ENCODE measurements around the gene MACROH2A2. TPM values are rescaled to one million over a fixed set of nuclear protein-coding genes. Genes with fewer than 3 reads are reported as not detected.
"Not testable (repeated sequence)": the region's sequence is repeated elsewhere in the genome, so short reads cannot be mapped to it uniquely, and the experiment has no call there.

The MACROH2A2 gene
- total RNA-seq, 2 donors from 2014 or later: 15.1 to 22.1 TPM

- no peak for DNase-seq
- intact Hi-C loops (cut with DNase I): no loop called here
- Histone ChIP-seq H3K4me1 (no peaks in the 10 kb centered on the region), H3K36me3 (no peaks in the 10 kb centered on the region), H3K27me3 (no peaks in the 10 kb centered on the region), H3K4me3 (no peak overlapping the region), H3K9ac (ENCODE audit: low read depth in 2 of 2, low read length in 2 of 2) (no peak overlapping the region), H3K27ac (no peak overlapping the region), H3K9me3 (no peaks in the 10 kb centered on the region)
- TF ChIP-seq CTCF (IDR thresholded peaks at IDR 0.05): no peak
Observed at GRCh38 chr10:70035531-70035930, 17.1 kb upstream of the MACROH2A2 start.

DNA sequence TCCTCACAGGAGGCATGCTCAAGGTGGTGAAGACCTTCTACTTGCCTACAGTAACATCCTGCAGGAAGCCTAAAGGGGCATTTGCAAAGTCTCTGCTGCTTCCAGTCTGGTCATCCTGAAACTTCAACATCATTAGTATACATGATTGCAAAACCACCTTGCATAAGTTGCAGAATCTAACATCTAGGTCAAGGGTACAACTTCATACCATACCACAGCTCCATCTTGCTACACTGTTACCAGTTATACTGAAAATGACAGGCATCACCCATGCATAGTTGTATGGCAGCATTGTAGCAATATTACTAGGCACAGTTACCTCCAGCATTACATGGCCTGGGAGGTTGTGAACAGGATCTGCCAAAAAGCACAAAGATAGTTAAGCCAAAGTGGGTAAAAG lies 13.7 kb upstream of the MACROH2A2 start:
- Histone ChIP-seq H3K27ac (no peak overlapping the region), H3K9me3 (no peaks in the 10 kb centered on the region), H3K4me3 (no peak overlapping the region), H3K9ac (ENCODE audit: low read depth in 2 of 2, low read length in 2 of 2) (no peak overlapping the region), H3K4me1 (no peaks in the 10 kb centered on the region), H3K36me3 (no peaks in the 10 kb centered on the region), H3K27me3 (no peaks in the 10 kb centered on the region)
- no peak for TF ChIP-seq CTCF (IDR thresholded peaks at IDR 0.05)
- DNase-seq: no peak
- intact Hi-C loops (cut with DNase I): no loop called here

GRCh38 chr10:70041016-70041415 lies 11.6 kb upstream of the MACROH2A2 start:
- TF ChIP-seq CTCF (IDR thresholded peaks at IDR 0.05): no peak
- H3K27ac ChIP-seq: no peak overlapping the region
- no peaks in the 10 kb centered on the region for H3K4me1 ChIP-seq
- H3K9ac ChIP-seq (ENCODE audit: low read depth in 2 of 2, low read length in 2 of 2): no peak overlapping the region
- H3K9me3 ChIP-seq: no peaks in the 10 kb centered on the region
- no peaks in the 10 kb centered on the region for H3K36me3 ChIP-seq
- DNase-seq: no peak
- H3K4me3 ChIP-seq: no peak overlapping the region
- intact Hi-C loops (cut with DNase I): no loop called here
- no peaks in the 10 kb centered on the region for H3K27me3 ChIP-seq

DNA sequence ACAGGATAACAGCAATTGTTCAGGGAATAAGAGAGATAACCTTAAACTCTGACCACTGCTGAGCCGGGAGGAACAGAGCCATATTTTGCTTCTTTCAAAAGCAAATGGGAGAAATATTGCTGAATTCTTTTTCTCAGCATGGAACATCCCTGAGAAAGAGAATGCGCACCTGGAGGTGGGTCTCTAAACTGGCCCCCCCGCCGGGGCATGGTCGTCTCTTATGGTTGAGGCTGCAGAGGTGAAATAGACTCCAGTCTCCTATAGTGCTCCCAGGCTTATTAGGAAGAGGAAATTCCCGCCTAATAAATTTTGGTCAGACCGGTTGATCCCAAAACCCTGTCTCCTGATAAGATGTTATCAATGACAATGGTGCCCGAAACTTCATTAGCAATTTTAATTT lies 10.9 kb upstream of the MACROH2A2 start:
- H3K4me3 ChIP-seq; H3K9me3 ChIP-seq; H3K36me3 ChIP-seq; H3K27me3 ChIP-seq; DNase-seq; H3K9ac ChIP-seq (ENCODE audit: low read depth in 2 of 2, low read length in 2 of 2); H3K27ac ChIP-seq; intact Hi-C loops (cut with DNase I); H3K4me1 ChIP-seq: not testable (repeated sequence)

DNA sequence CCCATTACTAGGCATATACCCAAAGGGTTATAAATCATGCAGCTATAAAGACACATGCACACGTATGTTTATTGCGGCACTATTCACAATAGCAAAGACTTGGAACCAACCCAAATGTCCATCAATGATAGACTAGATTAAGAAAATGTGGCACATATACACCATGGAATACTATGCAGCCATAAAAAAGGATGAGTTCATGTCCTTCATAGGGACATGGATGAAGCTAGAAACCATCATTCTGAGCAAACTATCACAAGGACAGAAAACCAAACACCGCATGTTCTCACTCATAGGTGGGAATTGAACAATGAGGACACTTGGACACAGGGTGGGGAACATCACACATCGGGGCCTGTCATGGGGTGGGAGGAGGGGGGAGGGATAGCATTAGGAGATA lies 5.6 kb upstream of the MACROH2A2 start:
- H3K36me3 ChIP-seq; H3K9ac ChIP-seq (ENCODE audit: low read depth in 2 of 2, low read length in 2 of 2); DNase-seq; H3K4me1 ChIP-seq; intact Hi-C loops (cut with DNase I); H3K27ac ChIP-seq; H3K27me3 ChIP-seq; H3K4me3 ChIP-seq; H3K9me3 ChIP-seq: not testable (repeated sequence)

- no peak overlapping the region for H3K9ac ChIP-seq (ENCODE audit: low read depth in 2 of 2, low read length in 2 of 2)
- H3K27me3 ChIP-seq: no peaks in the 10 kb centered on the region
- no peak for DNase-seq
- no peaks in the 10 kb centered on the region for H3K4me1 ChIP-seq
- H3K9me3 ChIP-seq: no peaks in the 10 kb centered on the region
- no peak overlapping the region for H3K4me3 ChIP-seq
- H3K36me3 ChIP-seq: no peaks in the 10 kb centered on the region
- intact Hi-C loops (cut with DNase I): no loop called here
- H3K27ac ChIP-seq: no peak overlapping the region
- TF ChIP-seq CTCF (IDR thresholded peaks at IDR 0.05): no peak
Observed at GRCh38 chr10:70048030-70048723, 4.5 kb upstream of the MACROH2A2 start.

Measured in colonic mucosa (tissue), 4 donors.